Measurements from ENCODE around the gene NOC3L. TPM values are rescaled to one million over a fixed set of nuclear protein-coding genes. Genes with fewer than 3 reads are reported as not detected.

Gene NOC3L
- total RNA-seq, 1 experiment from 2014 or later, result 32.8 TPM

DNA sequence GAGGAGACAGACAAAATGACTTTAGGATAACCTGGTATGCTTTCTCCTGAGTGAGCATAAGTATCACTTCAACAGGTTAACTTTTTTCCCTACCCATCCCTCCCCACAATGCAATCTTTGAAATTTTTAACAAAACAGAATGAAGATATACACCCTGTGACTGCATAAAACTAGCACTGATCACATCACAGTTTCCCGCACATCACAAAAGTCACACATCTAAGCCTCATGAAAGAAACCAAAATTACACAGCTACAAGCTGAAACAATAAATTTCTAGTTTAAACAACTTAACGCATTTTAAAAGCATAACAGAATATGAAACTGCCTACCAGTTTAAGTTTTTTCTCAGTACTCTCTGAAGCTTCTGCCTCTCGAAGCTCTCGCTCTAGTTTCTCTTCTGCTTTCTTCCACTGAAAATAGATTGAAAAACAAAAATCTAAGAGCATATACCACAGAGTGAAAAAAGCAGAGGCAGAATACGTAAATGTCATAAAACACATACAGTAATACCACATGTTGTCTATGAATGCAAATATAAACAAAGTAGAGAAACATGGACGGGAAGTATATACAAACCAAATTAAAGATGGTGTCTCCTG, 18.1 kb downstream of the NOC3L start:
- DNase-seq, result no peak
- Histone ChIP-seq H3K36me3 (replicated peaks; ENCODE audit: control insufficient read depth, insufficient read depth, low read length) (peaks cover 13% of the 10 kb centered on the region), H3K27me3 (ENCODE audit: control insufficient read depth, insufficient read depth, low read length) (no peaks in the 10 kb centered on the region), H3K4me3 (ENCODE audit: insufficient read depth, low read depth, low read length) (no peak overlapping the region)

DNA sequence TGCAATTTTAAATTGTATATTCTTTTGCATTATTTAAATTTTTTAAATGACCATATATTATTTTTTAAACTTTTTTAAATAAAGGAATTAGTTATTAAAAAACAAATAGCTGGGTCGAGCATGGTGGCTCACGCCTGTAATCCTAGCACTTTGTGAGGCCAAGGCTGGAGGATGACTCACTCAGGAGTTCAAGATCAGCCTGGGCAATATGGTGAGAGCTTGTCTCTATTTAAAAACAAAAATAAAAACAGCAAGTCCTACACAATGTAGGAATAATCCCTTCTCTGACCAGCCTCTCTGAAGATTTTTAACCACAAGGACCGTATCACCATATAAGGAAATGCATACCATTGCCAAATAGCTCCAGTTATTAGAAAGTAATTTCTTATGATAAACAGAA, 19.6 kb downstream of the NOC3L start:
- no peak for DNase-seq
- Histone ChIP-seq H3K4me3 (ENCODE audit: insufficient read depth, low read depth, low read length) (no peak overlapping the region), H3K27me3 (ENCODE audit: control insufficient read depth, insufficient read depth, low read length) (no peaks in the 10 kb centered on the region), H3K36me3 (replicated peaks; ENCODE audit: control insufficient read depth, insufficient read depth, low read length) (peaks cover 13% of the 10 kb centered on the region)

DNA sequence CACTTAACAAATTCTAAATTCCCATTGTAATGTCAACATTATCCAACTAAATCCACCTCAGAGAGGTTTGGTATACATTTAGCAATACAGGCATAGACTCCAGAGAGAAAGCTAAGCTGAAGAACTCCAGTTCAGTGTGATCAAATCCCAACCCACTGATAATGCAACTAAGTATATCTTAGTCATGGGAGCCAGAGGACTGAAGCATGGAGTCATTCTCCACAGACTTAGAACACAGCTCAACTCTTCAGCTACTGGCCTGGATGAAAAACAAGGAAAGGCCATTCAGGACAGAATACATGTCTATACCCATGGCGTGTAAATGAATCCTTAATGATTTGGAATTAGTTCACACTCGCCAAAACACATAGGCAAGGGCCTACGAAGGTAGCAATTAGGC, 27.9 kb downstream of the NOC3L start:
- no peak for DNase-seq
- H3K36me3 ChIP-seq (replicated peaks; ENCODE audit: control insufficient read depth, insufficient read depth, low read length), result peaks cover 22% of the 10 kb centered on the region
- no peak overlapping the region for H3K4me3 ChIP-seq (ENCODE audit: insufficient read depth, low read depth, low read length)
- H3K27me3 ChIP-seq (ENCODE audit: control insufficient read depth, insufficient read depth, low read length), result no peaks in the 10 kb centered on the region

DNA sequence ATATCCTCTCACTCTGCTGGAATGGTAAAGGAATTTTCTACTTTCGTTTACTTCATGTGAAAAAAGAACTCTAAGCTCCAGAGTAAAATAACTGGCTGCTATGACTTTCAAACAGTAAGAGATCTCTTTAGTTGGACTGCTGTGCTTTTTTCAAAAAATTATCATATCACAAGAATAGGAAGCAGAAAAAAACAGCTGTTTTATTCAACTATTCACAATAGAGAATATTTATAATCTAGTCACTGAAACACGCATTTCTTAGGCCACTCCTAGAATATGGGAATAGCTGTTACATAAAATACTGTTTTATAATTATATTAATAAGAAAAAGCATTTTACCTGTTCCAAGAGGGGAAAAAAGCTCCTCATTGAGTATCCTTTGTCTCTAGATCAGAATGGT, 29.7 kb downstream of the NOC3L start:
- H3K4me3 ChIP-seq (ENCODE audit: insufficient read depth, low read depth, low read length), result no peak overlapping the region
- no peak for DNase-seq
- no peaks in the 10 kb centered on the region for H3K27me3 ChIP-seq (ENCODE audit: control insufficient read depth, insufficient read depth, low read length)
- peaks cover 15% of the 10 kb centered on the region for H3K36me3 ChIP-seq (replicated peaks; ENCODE audit: control insufficient read depth, insufficient read depth, low read length)

DNA sequence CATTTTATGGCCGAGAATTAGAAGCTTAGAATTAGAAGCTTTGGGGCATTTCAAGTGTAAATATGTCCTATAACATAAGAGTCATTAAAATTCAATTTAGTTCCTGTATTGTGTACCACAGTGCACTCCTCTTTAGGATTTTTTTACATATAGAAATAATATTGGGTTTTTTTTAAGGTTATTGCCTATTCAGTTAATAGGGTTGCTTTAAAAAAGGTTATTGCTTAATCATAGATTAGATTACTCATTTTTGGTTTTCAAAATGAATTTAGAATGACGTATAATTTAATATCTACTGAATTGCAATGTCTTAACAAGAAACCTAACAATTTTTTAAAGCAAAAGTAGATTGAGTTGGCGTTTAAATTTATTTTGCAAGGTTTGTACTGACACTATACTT, 34.1 kb downstream of the NOC3L start:
- H3K4me3 ChIP-seq (ENCODE audit: insufficient read depth, low read depth, low read length), result no peak overlapping the region
- no peak for DNase-seq
- H3K36me3 ChIP-seq (replicated peaks; ENCODE audit: control insufficient read depth, insufficient read depth, low read length), result peaks cover 3% of the 10 kb centered on the region
- no peaks in the 10 kb centered on the region for H3K27me3 ChIP-seq (ENCODE audit: control insufficient read depth, insufficient read depth, low read length)

DNA sequence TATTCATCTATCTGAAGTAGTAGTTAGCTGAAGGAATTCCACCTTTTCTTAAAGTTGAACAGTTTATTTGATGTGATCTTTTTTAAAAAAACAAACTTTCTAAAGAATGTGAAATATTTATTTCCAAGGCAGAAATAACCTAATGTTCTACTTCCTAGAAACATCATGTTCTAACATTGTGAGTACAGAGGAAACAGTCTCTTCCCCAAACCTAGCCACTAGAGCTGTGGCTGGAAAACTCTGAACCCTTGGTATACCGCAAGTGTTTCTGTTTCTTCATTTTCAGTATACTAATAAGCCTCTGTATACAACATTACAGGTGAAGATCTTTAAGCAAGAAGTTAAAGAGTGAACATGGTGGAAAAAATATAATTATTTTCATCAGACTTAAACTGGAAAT, 35.1 kb downstream of the NOC3L start:
- Histone ChIP-seq H3K27me3 (ENCODE audit: control insufficient read depth, insufficient read depth, low read length) (no peaks in the 10 kb centered on the region), H3K4me3 (ENCODE audit: insufficient read depth, low read depth, low read length) (no peak overlapping the region), H3K36me3 (replicated peaks; ENCODE audit: control insufficient read depth, insufficient read depth, low read length) (peaks cover 2% of the 10 kb centered on the region)
- DNase-seq, result no peak

DNA sequence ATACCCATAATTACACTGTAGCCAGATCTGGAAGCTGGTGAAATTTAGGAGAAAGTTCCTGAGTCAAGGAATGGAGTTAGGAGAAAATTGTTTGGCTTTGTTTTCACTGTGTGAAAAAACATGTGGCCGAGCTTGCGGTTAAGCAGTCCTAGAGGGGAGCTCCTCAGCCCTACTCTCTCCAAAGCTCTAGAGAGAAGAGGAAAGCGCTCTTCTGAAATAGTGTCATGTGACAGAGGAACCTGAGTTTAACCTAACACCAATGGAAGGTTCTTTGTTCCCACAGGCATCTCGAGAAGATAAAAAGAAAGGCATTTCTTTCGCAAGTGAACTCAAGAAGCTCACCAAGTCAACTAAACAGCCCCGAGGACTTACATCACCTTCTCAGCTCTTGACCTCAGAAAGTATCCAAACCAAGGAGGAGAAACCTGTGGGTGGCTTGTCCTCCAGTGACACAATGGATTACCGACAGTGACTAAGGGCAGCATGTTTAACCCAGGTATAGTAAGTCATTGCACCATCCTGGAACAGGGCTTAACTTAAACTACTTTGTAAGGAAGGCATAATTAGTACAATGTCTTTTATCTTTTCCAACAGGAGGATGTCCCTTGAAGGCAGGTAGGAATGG, 38.0 kb downstream of the NOC3L start:
- H3K36me3 ChIP-seq (replicated peaks; ENCODE audit: control insufficient read depth, insufficient read depth, low read length), result peaks cover 4% of the 10 kb centered on the region
- no peak for DNase-seq
- no peaks in the 10 kb centered on the region for H3K27me3 ChIP-seq (ENCODE audit: control insufficient read depth, insufficient read depth, low read length)
- no peak overlapping the region for H3K4me3 ChIP-seq (ENCODE audit: insufficient read depth, low read depth, low read length)

DNA sequence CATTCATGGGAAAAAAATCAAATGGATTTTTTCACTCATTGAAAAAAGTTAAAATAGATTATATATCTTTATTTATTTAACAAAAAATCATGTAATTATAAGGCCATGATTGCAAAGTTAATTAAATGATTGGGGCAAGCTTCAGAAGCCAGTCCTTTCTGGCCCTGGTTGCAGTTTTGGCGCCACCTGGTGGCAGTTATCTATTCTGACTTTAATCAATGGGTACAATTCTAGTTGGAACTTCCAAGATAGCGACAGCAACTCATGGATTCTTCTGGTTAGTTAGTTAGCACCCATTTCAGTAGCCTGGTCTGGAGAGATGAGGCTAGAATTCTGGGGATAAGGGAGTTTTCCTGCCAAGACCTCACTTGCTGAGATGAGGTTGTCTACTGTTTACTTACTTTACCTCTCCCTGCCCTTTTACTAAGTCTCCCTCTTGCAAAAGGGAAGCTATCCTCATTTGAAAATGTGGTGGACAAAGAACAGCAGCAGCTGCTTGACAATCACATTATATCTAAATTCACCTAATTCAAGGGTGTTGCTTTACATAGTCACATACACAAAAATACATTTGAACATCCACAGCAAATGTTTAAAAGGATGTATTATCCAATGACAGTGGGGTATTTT, 42.3 kb downstream of the NOC3L start:
- Histone ChIP-seq H3K27me3 (ENCODE audit: control insufficient read depth, insufficient read depth, low read length) (no peaks in the 10 kb centered on the region), H3K36me3 (replicated peaks; ENCODE audit: control insufficient read depth, insufficient read depth, low read length) (peaks cover 4% of the 10 kb centered on the region; the same call in 1 of the 2 replicates), H3K4me3 (ENCODE audit: insufficient read depth, low read depth, low read length) (no peak overlapping the region)
- DNase-seq, result peak; percentile 51

DNA sequence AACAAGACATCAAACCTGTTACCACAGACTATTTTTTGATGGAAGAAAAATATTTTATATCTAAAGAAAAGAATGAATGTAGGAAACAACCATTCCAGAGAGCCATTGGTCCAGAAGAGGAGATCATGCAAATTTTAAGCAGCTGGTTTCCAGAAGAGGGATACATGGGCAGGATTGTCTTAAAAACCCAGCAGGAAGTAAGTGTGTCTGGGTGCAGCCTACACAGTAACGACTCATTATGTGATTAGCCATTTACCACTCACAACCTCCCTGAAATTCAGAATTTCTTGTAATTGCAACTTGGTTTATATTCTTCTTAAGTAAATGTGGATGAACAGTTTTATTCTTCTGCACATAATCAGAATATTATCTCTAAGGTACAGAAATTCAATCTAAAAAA, 46.2 kb downstream of the NOC3L start:
- DNase-seq, result no peak
- Histone ChIP-seq H3K36me3 (replicated peaks; ENCODE audit: control insufficient read depth, insufficient read depth, low read length) (no peaks in the 10 kb centered on the region), H3K27me3 (ENCODE audit: control insufficient read depth, insufficient read depth, low read length) (no peaks in the 10 kb centered on the region), H3K4me3 (ENCODE audit: insufficient read depth, low read depth, low read length) (no peak overlapping the region)

DNA sequence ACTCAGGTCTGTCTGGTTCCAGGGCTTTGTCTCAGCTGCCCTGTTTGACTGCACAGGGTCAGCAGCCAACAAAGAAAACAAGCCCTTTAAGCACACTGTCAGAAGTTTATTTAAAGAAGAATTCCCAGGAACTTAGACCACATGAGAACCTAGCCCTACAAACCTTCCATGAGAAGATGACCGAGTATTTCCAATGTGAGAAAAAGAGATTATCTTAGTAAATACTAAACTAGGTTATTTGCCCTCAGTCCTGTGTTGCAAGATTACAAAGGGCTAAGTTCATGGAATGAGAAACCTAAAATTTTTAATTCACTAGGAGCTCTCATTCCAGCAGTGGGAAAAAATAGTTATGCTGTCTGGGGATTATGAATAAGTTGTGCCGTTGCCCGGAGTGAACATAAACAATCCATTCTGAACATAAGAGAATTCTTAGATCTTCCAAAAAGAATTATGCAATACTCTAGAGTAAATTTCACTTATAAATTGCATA, 46.7 kb downstream of the NOC3L start:
- Histone ChIP-seq H3K36me3 (replicated peaks; ENCODE audit: control insufficient read depth, insufficient read depth, low read length) (no peaks in the 10 kb centered on the region), H3K4me3 (ENCODE audit: insufficient read depth, low read depth, low read length) (no peak overlapping the region), H3K27me3 (ENCODE audit: control insufficient read depth, insufficient read depth, low read length) (no peaks in the 10 kb centered on the region)
- no peak for DNase-seq

DNA sequence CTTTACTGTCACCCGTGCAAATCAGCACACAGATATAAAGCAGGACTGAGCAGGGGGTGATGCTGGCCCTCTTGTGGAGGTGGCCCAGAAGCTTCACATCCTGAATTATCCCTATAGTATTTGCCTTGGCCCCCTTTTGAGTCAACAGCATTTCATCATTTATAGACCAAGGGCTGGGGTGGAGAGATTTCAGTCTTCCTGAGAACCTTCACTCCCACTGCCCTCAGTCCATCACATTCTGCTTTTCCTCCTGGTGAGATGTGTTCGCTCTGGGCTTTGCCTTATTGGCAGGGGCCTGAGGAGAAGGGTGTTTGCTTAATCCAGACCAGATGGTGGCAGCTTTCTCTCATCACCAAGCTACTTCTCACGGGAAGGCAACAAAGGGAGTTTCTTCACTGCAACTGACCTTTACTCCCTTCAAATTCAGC, 47.7 kb downstream of the NOC3L start:
- H3K36me3 ChIP-seq (replicated peaks; ENCODE audit: control insufficient read depth, insufficient read depth, low read length), result no peaks in the 10 kb centered on the region
- no peaks in the 10 kb centered on the region for H3K27me3 ChIP-seq (ENCODE audit: control insufficient read depth, insufficient read depth, low read length)
- no peak for DNase-seq
- no peak overlapping the region for H3K4me3 ChIP-seq (ENCODE audit: insufficient read depth, low read depth, low read length)

DNA sequence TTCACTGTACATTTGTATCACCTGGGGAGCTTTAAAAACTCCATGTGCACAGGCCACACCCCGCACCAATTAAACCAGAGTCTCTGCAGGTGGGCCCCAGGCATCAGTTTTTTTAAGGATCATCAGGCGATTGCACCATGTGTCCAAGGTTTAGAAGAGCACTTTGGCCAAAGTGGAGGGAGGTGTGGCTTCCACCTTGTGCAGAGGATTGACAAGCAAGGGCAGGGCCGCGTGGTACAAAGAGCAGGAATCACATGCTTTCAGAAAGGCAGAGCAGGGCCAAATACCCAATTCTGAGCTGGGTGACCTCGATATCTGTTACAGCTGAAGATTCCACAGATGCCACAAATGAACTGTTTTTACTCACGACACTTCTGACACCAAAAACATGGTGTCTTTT, 52.4 kb downstream of the NOC3L start:
- Histone ChIP-seq H3K36me3 (replicated peaks; ENCODE audit: control insufficient read depth, insufficient read depth, low read length) (no peaks in the 10 kb centered on the region), H3K27me3 (ENCODE audit: control insufficient read depth, insufficient read depth, low read length) (no peaks in the 10 kb centered on the region), H3K4me3 (ENCODE audit: insufficient read depth, low read depth, low read length) (no peak overlapping the region)
- no peak for DNase-seq

DNA sequence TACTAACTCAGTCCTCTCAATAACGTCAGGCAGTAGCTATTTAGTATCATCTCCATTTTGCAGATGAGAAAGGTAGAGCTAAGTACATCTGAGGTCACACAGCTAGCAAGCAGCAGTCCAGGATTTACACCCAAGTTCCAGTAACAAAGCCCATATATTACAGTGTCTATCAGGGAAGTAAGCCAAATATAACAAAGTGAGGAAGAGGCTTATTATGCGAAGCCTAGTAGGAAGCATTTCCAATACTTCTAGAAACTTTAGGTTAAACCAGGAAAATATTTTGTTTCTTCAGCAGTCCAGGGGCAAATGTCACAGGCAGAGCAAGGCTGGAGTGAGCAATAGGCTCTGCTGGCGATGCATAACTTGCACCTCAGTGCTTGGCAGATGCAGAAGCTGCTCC, 53.9 kb downstream of the NOC3L start:
- Histone ChIP-seq H3K27me3 (ENCODE audit: control insufficient read depth, insufficient read depth, low read length) (no peaks in the 10 kb centered on the region), H3K36me3 (replicated peaks; ENCODE audit: control insufficient read depth, insufficient read depth, low read length) (no peaks in the 10 kb centered on the region), H3K4me3 (ENCODE audit: insufficient read depth, low read depth, low read length) (no peak overlapping the region)
- DNase-seq, result no peak

DNA sequence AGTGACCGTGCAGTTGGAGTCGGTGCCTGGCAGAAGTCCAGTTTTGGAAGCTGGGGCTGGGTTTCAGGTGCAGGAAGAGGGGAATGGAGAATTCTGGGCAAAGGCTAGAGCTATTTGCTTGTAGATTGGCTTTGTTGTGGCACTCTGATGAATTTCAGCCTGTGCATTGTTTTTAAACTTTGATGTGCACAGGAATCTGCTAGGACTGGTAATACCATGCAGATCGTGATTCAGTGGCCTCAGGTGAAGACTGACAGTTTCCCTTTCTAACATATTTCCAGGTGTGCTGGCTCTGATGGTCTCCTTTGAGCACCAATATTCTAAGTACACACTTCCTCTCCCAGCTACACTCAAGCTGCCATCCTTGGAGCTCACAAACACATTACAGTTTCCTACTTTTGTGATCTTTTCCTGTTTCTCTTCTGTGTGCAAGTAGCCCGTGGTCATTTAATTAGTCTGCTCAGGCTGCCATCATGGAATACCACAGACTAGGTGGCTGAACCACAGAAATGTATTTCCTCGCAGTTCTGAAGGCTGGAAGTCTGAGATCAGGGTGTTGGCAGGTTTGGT, 55.6 kb downstream of the NOC3L start:
- H3K36me3 ChIP-seq (replicated peaks; ENCODE audit: control insufficient read depth, insufficient read depth, low read length), result no peaks in the 10 kb centered on the region
- DNase-seq, result no peak
- no peaks in the 10 kb centered on the region for H3K27me3 ChIP-seq (ENCODE audit: control insufficient read depth, insufficient read depth, low read length)
- H3K4me3 ChIP-seq (ENCODE audit: insufficient read depth, low read depth, low read length), result no peak overlapping the region

DNA sequence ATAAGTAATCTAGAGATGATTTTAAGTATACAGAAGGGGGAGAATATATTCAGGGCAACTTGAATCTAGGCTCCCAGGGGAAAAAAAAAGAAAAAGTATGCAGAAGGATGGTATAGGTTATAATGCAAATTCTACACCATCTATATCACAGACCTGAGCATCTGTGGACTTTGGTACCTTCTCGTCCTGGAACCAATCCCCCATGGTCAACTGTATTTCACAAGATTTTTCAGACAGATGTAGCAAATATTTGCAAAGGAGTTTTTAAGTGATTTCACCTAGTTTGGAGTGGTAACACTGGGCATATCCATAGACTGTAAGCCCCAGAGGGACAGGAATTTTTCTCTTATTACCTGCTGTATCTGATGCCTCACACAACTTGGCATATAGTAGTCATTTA, 58.8 kb downstream of the NOC3L start:
- Histone ChIP-seq H3K4me3 (ENCODE audit: insufficient read depth, low read depth, low read length) (no peak overlapping the region), H3K27me3 (ENCODE audit: control insufficient read depth, insufficient read depth, low read length) (no peaks in the 10 kb centered on the region), H3K36me3 (replicated peaks; ENCODE audit: control insufficient read depth, insufficient read depth, low read length) (no peaks in the 10 kb centered on the region)
- no peak for DNase-seq

Data from H7 (cell line).